ENCODE measurements around the gene CPEB1.
"Not testable (repeated sequence)": the region's sequence is repeated elsewhere in the genome, so short reads cannot be mapped to it uniquely, and the experiment has no call there.

CPEB1 gene

DNA sequence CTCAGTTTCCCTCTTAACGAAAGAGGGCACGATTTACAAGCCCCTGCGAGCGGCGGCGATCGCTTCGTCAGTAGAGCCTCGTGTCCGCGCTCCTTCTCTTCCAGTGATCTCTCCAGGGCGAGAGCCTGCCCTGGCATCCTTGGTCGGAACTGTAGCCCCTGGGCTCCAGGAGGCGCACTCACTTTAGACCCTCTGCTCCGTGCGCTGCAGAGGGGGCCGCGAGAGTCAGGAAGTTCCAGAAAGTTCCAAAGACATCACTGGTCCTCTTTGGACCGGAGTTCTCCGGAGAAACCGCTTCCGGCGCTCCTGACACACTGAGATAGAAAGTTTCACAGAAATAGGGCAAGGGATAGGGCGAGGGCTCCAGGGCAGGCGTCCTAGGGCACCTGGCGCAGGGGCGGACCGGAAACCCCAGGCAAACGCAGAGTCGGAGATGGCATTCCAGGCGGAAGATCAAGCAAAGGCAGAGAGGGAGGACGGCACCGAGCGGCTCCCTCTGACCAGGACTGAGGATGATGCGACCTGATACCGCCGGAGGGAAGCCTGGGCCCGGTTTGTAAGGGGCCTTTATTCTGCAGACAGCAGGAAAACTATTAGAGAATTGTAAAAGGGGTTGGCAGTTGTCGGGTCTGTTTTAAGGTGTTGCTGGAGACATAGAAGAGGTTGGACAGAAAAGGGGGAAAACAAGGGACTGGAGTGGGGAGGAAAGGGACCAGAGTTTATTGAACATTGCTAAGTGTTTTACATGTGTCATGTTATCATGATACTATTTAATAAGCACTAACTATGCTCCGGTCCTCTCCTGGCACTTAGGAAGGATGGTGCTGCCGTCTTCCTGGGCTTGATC lies 1.3 kb upstream of the CPEB1 start:
- no peak for DNase-seq

DNA sequence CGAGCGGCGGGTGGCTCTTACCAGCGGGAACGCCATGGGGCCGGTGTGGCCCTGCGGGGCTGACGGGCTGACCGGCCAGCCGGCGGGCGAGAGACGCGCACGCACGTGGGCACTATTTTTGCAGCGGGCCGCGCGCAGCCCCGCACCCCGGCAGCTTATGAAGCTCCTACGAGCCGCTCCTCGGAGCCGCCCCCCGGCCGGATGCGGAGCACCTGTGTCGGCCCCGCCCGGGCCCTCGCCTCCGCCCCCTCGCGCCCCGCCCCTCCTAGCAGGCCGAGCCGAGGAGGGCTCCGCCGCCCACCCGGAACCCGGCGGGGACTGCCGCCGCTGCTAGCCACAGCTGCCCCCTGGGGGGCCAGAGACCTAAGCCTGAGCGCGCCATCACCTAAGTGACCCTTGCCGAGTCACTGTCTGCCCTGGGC lies 683 bp upstream of the CPEB1 start:
- DNase-seq = peak; percentile 74

DNA sequence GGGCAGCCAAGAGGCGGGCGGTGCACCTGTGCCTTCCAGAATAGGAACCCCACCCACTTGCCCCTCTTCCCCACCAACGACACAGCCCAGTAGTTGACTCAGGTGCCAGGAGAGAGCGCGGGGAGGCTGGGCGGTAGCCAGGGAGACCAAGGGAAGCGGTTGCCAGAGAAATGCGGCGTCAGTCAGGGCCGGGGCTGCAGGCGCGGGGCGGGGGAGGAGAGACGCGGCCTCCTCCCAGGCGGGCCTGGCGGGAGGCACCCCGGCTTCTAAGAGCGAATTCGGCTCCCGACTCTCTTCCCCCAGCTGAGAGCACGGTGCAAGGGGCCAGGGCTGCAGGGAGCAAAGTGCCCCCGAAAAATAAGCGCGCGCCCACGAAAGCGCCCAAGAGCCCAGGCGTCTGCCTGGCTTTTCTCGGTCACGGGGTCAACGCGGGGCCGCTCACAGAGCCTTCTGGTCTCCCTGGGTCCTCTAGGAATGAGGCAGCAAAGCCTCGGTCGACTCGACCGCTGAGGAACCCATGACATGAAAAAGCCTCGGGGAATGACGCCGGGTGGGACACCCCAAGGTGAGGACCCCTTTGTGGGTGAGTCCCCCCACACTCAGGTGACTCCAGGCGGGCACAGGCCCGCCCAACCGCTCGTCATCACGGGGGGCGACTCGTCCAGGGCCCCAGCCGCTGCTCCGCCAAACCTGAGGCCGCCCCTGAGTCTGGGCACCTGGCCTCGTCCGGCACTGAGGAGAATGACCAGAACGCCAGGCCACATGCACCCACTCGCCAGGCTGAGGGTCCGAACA lies 716 bp downstream of the CPEB1 start:
- DNase-seq = peak; percentile 26

DNA sequence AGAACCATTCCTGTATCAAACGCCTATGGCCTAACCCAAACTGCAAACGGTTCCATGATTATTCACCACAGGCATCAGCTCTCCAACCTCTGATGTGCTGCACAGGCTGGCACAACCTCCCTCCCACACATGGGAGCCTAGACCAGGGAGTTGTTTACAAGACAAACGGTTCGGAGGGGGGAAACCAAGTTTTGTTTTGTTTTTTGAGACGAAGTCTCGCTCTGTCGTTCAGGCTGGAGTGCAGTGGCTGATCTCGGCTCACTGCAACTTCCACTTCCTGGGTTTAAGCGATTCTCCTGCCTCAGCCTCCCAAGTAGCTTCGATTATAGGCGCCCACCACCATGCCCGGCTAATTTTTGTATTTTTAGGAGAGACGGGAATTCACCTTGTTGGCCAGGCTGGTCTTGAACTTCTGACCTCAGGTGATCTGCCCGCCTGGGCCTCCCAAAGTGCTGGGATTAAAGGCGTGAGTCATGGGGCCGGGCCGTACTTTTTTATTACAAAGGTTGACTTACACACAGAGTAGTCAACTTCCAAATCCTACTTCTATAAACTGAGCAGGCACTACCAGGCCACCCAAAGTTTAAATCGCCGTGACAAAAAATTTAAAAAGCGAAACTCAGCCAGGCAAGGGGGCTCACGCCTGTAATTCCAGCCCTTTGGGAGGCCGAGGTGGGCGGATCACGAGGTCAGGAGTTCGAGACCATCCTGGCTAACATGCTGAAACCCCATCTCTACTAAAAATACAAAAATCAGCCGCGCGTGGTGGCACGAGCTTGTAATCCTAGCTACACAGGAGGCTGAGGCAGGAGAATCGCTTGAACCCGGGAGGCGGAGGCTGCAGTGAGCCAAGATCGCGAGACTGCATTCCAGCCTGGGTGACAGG lies 2.0 kb downstream of the CPEB1 start:
- DNase-seq = not testable (repeated sequence)

DNA sequence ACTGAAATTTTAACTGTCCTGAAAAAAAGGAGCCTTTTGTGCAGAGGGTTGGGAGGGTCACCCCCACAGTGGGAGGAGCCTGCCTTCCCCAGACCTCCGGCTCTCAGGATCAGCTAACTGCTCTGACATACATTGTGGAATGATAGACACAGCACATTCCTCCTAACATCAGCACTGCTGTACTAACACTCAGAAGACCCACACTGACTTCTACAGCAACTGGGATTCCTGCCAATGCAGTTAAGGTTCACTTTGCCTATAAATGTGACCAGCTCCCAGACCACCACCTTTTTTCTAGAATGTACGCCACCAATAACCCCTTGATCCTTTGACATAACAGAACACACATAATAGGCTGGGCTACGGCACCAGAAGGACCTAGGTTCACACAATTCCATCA lies 3.2 kb downstream of the CPEB1 start:
- DNase-seq = no peak

DNA sequence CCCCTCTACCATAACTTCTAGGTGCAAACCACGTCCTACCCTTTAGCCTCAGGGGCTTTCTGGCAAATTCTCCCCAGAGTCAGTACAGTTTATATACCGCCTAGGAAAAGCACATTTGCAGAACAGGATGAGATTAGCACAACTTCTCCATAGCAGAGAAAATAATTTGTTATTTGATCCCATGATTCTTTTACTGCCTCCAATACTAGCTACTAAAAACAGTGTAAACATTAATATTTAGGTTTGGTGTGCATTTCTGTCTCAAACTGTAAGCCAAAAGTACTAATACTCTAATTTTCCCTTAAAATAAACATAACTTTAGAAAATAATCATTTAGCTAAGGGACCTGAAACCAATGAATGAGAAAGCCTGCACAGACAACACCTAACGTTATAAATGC lies 4.5 kb downstream of the CPEB1 start:
- no peak for DNase-seq

DNA sequence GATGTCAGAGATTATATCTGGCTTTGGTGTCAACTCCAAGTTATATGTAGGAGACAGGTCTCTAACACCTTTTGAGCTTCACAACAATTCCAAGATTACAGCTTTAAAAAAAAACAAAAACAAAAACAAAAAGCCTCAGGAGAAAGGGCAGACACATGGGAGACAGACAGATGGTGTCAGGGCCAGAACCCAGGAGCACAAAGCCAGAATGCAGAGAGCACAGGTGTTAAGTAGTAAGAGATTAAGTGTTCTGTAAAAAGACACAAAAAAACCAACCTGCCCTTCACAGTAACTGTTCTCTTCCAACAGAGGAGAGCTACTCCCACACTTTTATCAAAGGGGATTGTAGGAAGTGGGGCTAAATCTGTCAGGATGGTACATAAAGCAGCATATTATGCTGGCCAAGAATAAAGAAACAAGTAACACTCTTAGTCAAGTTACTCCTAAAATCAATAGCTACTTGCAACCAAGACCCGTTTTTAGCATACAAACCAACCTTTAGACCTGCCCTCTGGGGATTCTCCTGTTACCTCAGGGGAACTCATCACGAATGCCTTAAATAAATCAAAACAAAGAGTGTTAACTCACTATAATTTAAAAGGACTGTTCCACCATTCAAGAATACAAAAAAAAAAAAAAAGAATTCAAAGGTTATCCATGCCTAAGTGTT lies 5.9 kb downstream of the CPEB1 start:
- DNase-seq = no peak

DNA sequence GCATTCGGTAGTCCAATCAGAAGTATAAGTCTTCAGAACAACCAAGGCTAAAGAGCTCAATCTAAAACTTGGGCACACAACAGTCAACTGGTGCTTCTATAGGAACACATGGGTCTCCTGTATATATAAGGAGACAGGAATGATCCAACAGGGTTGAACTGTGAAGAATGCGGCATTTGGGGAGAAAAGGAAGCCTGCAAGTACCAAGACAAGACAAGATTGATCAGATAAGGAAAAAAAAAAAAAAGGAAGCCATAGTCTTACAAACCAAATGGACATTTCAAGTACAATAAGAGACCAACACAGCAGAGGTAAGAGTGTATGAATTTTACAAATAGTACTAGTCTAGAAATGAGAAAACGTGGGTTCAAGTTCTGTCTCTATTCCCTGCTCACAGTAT lies 6.5 kb downstream of the CPEB1 start:
- DNase-seq = no peak

DNA sequence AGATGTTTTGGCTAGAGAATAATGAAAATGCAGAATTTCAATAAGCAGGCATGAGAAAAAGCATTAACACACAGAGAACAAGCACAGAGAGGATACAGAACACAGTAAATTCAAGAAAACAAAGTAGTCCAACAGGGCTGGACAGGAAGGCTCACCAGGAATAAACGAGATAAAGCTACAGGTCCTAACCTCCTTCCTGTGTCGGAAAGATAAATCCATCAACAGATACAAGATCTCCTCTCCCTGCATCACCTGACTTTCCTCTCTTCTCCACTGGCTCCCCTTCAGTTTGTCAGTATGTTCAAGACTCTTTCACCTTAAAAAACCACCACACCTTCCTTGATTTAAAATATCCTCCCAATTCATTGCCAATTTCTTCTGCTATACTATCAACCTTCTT lies 11.4 kb downstream of the CPEB1 start:
- no peak for DNase-seq

DNA sequence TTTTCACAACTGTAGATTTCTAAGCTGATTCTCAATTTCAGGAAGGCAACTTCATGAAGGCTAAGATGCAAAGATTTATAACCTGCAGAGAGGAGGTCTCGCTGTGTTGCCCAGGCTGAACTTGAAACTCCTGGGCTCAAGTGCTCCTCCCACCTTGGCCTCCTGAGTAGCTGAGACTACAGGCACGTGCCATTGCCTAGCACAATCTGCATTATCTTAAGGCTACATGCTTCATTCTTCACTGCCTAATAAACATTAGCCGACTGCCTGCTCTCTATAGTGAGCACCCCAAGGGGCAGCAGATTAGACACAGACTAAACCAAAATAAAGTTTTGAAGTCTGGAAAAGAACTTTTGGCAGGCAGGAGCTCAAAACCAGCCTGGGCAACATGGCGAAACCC lies 17.1 kb downstream of the CPEB1 start:
- DNase-seq = no peak

DNA sequence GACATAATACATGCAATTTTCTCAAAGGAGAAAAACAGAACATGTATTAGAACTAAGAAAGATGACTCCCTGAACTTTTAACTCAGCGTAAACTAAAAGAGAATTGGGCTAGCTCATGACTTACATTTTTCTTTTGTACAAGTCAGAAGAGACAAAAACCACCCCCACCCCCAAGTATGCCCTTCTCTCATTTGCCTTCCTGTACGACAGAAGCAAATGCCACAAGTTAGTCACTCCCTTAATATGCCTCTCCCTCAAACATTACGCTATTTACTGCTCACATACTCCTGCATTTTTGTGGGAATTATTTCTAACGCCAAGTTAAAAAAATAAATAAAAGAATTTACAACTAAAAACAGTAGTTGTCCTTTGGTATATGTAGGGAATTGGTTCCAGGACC lies 22.0 kb downstream of the CPEB1 start:
- DNase-seq = no peak

DNA sequence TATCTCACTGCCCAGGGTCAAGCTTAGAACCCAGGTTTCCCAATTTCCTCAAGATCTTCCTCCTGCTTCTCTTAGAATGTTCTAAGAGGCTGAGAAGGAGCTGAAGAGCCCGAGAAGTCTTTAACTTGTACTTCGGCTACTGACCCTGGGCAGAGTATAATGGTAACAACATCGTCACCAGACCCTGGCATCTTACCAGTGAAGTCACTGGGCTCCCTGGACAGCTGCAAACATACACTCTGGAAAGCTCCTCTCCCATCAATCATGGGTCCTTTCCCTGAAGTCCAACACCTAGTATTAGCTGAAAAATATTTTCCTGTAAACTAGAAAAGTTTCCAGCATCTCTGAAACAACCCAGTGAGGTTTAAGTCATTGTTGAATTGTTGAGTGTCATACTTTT lies 22.7 kb downstream of the CPEB1 start:
- DNase-seq = no peak

DNA sequence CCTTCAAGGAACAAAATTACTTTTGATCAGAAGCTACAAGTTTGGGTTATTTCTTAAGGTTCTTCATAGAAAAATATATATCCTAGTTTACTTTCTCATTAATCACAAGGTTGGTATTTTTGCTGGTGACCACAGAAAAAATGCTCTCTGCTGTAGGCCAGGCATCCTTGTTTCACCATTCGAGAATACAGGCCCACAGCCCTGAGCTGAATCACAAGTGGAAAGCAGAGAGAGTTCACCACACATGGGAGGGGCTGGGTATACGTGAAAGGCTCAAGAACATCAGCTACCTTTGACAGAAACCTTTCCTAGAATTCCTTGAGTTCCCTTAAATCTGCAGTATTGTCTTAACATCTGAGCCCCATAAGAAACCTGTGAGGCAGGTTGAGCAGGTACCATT lies 23.2 kb downstream of the CPEB1 start:
- no peak for DNase-seq

DNA sequence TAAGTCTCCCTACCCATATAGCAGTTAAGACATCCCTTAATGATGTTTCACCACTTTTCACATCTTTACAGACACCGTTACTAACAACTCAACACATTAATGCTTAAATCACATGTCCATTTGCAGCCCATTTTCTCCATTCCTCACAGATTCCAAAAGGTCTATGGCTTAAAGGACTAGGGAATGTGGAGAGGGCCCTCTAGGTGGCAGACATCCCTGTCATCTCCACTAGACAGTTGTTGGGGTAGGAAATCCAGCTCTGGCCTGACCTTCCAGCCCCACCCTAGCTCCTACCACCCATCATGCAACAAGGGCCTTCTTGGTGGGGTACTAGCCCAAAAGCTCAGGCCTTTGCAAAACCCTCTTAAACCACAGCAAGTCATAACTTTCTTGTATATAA lies 25.2 kb downstream of the CPEB1 start:
- DNase-seq = no peak

DNA sequence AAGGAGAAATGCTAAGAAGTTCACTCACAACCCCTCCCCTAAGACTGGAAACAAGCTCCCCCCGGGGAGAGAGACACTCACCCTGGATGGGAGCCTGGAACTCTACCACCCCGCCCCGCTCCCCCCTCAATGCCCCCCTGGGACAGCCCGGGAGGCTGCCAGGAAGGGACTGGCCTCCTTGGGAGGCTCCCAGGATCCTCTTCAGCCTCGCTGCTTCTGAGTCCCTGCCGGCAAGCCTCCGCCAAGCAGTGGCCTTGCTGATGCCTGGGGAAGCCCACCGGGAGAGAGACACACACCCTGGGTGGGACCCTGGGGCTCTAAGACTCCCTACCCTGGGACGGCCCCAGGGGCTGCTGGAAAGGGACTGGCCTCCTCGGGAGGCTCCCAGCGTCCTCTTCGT lies 33.4 kb downstream of the CPEB1 start:
- no peak for DNase-seq

DNA sequence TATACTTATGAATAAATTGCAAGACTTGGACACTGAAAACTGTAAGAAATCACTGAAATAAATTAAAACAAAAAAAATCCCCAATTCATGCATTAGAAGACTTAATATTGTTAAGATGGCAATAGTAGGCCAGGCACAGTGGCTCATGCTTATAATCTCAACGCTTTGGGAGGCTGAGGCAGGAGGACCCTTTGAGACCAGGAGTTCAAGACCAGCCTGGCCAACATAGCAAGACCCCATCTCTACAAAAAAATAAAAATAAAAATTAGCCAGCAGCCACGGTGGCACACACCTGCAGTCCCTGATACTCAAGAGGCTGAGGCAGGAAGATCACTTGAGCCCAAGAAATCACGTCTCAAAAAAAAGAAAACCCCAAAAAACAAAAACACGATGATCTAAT lies 35.8 kb downstream of the CPEB1 start:
- no peak for DNase-seq

DNA sequence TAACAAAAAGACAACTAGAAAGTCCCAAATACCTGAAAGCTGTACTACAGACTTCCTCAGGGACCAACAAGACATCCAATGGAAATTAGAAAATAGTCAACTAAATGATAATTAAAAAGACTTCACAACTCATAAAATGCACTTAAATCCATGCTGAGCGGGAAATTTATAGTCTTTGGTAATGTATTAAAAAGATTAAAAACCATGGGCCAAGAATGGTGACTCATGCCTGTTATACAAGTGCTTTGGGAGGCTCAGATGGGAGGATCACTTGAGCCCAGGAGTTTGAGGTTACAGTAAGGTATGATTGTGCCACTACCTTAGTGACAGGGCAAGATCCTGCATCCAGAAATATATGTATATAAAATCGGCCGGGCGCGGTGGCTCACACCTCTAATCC lies 45.0 kb downstream of the CPEB1 start:
- DNase-seq = no peak

DNA sequence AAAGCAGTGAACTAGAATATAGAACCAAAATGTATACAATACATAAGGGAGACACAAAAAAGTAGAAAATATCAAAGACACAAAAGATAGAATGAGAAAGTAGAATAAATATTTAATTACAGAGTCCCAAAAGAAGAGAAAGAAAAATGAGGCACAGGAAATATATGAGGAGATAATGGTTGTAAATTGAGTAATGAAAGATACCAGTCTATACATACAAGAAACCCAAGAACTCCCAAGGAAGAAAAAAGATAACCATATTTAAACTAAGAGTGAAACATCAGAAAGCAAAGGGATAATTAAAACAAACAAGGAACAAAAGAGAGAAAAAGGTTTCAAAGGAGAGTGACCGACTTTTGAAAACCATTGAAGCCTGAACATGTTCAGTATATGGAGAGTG lies 47.3 kb downstream of the CPEB1 start:
- DNase-seq = no peak

DNA sequence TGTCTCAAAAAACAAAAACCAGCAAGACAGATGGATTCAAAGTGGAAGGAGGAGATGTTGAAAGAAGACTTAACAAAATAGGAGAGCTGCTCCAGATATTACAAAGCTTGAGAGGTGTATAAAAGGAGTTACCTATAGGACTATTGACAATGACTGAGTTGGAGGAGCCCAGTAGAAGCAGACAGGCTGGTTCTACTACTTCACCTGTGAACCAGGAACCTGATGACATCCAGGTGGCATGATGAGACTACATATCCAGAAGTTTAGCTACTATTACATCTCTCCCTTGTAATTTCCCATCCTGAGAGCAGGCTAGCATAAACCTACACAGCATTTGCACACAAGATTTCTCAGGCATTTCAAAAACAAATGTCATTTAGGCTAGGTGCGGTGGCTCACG lies 49.3 kb downstream of the CPEB1 start:
- no peak for DNase-seq

DNA sequence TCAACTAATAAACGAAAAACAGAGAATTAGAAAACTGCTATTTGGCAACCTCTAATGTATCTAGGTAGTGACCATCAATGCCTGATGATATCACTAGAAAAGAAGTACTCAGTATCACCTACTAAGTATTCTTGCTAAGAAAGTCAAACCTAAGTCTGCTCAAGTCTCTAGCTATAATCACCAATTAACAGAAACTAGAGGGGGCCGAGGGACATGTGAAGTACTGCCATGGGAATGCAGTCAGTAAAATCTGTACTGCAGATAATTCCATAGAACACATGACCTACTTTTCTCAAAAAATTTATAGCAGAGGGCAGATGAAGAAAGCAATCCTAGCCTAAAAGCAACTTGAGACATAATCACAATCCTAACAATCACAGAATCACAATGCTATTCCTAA lies 51.4 kb downstream of the CPEB1 start:
- DNase-seq = no peak

DNA sequence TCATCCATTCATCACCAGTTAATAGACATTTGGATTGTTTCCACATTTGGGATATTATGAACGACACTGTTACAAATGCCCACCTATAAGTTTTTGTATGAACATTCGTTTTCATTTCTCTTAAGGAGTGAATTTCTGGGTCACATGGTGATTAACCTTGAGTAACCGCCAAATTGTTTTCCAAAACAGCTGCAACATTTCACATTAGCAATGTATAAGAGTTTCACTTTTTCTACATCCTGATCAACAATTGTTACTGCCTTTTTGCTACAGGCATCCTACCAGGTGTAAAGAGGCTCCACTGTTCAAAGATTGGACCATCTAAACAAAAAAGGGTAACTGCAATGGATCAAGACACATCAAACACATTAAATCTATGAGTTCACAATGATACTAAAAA lies 52.0 kb downstream of the CPEB1 start:
- no peak for DNase-seq

DNA sequence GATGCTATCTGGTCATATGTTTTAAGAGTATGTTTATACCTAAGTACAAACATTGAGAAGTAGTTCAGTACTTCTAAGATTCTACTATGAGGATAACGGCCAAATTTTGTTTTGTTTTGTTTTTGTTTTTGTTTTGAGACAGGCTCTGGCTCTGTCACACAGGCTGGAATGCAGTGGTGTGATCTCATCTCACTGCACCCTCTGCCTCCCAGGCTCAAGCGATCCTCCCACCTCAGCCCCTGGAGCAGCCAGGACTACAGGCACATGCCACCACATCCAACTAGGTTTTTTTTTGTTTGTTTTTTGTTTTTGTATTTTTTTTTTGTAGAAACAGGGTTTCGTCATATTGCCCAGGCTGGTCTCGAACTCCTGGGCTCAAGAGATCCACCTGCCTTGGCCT lies 59.4 kb downstream of the CPEB1 start:
- DNase-seq = no peak

DNA sequence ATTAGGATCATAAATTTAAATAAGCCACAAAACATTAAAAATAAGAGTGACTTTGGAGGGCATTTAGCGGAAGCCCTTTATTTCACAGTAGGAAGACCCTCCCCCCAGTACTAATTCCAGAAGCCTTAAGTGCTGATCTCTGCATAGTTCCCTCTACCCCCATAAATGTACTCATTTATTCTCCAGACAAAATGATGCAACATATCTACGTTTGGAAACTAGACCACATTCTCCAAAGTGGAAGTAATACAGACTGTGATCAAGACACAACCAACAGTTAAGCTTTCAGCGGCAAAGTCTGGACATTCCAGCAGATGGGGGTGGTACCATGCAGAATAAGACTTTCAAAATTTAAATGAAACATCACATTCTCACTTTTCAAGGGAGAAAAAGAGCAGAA lies 62.1 kb downstream of the CPEB1 start:
- DNase-seq = no peak
